Activated T-helper 17 cell treated with anti-CD3 and anti-CD28 coated beads, Interleukin-2, amount 50 U/mL, for 72 hours (primary cell): Measurements from ENCODE around the gene NDUFA13. TPM values are rescaled to one million over a fixed set of nuclear protein-coding genes. Genes with fewer than 3 reads are reported as not detected.

ENCODE experiments used
- ATAC-seq: fragments of 150-1000 bp; cut with Tn5 transposase; replicated peaks from 2 replicates; pipeline ENCODE4 v1.10.0; 2021; ENCODE audit warnings: mild to moderate bottlenecking, moderate library complexity
- H3K27ac Mint-ChIP-seq: one replicate; pipeline ENCODE4 v1.8.0; 2022; ENCODE audit warnings: mixed read lengths
- H3K27me3 Mint-ChIP-seq: one replicate; pipeline ENCODE4 v1.8.0; 2022; ENCODE audit warnings: mixed read lengths
- H3K36me3 Mint-ChIP-seq: one replicate; pipeline ENCODE4 v1.8.0; 2022; ENCODE audit warnings: low read depth, mild to moderate bottlenecking, mixed read lengths
- H3K4me1 Mint-ChIP-seq: one replicate; pipeline ENCODE4 v1.8.0; 2022; ENCODE audit warnings: mixed read lengths
- H3K4me3 Mint-ChIP-seq: one replicate; pipeline ENCODE4 v1.8.0; 2022; ENCODE audit warnings: mild to moderate bottlenecking, mixed read lengths
- H3K9me3 Mint-ChIP-seq: one replicate; pipeline ENCODE4 v1.8.0; 2022; ENCODE audit warnings: mixed read lengths
- total RNA-seq, 2 donors: library from RNA; stranded (reverse); gene quantifications; one replicate each; pipeline ENCODE4 v1.2.3, GENCODE V29; 2022

Gene NDUFA13
- total RNA-seq, 2 donors from 2014 or later, result 276 to 397 TPM

- H3K9me3 Mint-ChIP-seq, result no peaks in the 10 kb centered on the region
- H3K4me1 Mint-ChIP-seq, result peaks cover 7% of the 10 kb centered on the region
- no peak overlapping the region for H3K27ac Mint-ChIP-seq
- H3K36me3 Mint-ChIP-seq, result no peaks in the 10 kb centered on the region
- peak; percentile 89 for ATAC-seq
- H3K4me3 Mint-ChIP-seq, result peak overlapping the region; percentile 65
- H3K27me3 Mint-ChIP-seq, result peaks cover 5% of the 10 kb centered on the region
Measured at GRCh38 chr19:19540715-19541515, 24.9 kb downstream of the NDUFA13 start.

GRCh38 chr19:19541616-19542015 lies 25.6 kb downstream of the NDUFA13 start:
- H3K36me3 Mint-ChIP-seq, result no peaks in the 10 kb centered on the region
- peaks cover 7% of the 10 kb centered on the region for H3K4me1 Mint-ChIP-seq
- no peak for ATAC-seq
- peak overlapping the region; percentile 65 for H3K4me3 Mint-ChIP-seq
- H3K27me3 Mint-ChIP-seq, result peaks cover 5% of the 10 kb centered on the region
- H3K27ac Mint-ChIP-seq, result no peak overlapping the region
- H3K9me3 Mint-ChIP-seq, result no peaks in the 10 kb centered on the region

GRCh38 chr19:19542507-19542906 lies 26.5 kb downstream of the NDUFA13 start:
- Mint-ChIP-seq H3K4me1 (peaks cover 7% of the 10 kb centered on the region), H3K27me3 (peaks cover 5% of the 10 kb centered on the region), H3K36me3 (no peaks in the 10 kb centered on the region), H3K4me3 (no peak overlapping the region), H3K9me3 (no peaks in the 10 kb centered on the region), H3K27ac (no peak overlapping the region)
- no peak for ATAC-seq

DNA sequence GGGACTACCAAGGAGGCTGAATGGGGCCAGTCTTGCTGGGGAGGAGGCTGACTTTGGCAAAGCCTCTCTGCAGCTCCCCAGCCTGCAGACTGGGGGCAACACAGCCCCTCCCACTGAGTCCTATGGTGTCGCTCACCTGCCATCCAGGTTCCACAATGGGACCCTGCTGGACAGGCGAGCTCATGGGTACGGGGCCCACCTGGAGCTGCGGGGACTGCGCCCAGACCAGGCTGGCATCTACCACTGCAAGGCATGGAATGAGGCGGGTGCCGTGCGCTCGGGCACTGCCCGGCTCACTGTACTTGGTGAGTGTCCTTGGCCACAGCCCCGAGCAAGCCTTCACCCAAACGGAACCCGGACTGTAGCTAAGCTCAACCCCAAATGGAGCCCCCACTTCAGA lies 27.1 kb downstream of the NDUFA13 start:
- no peak for ATAC-seq
- H3K4me1 Mint-ChIP-seq, result peaks cover 7% of the 10 kb centered on the region
- H3K9me3 Mint-ChIP-seq, result no peaks in the 10 kb centered on the region
- peaks cover 5% of the 10 kb centered on the region for H3K27me3 Mint-ChIP-seq
- H3K27ac Mint-ChIP-seq, result no peak overlapping the region
- no peak overlapping the region for H3K4me3 Mint-ChIP-seq
- no peaks in the 10 kb centered on the region for H3K36me3 Mint-ChIP-seq

- no peak overlapping the region for H3K27ac Mint-ChIP-seq
- H3K9me3 Mint-ChIP-seq, result no peaks in the 10 kb centered on the region
- H3K4me3 Mint-ChIP-seq, result no peak overlapping the region
- ATAC-seq, result no peak
- H3K36me3 Mint-ChIP-seq, result no peaks in the 10 kb centered on the region
- peaks cover 4% of the 10 kb centered on the region for H3K27me3 Mint-ChIP-seq
- peaks cover 4% of the 10 kb centered on the region for H3K4me1 Mint-ChIP-seq
Measured at GRCh38 chr19:19543640-19544039, 27.6 kb downstream of the NDUFA13 start.

GRCh38 chr19:19544257-19544953 lies 28.4 kb downstream of the NDUFA13 start:
- no peaks in the 10 kb centered on the region for H3K9me3 Mint-ChIP-seq
- no peaks in the 10 kb centered on the region for H3K36me3 Mint-ChIP-seq
- H3K4me1 Mint-ChIP-seq, result no peaks in the 10 kb centered on the region
- no peak for ATAC-seq
- no peak overlapping the region for H3K27ac Mint-ChIP-seq
- no peaks in the 10 kb centered on the region for H3K27me3 Mint-ChIP-seq
- no peak overlapping the region for H3K4me3 Mint-ChIP-seq

- no peaks in the 10 kb centered on the region for H3K4me1 Mint-ChIP-seq
- ATAC-seq, result no peak
- H3K4me3 Mint-ChIP-seq, result no peak overlapping the region
- no peaks in the 10 kb centered on the region for H3K36me3 Mint-ChIP-seq
- H3K27me3 Mint-ChIP-seq, result no peaks in the 10 kb centered on the region
- no peaks in the 10 kb centered on the region for H3K9me3 Mint-ChIP-seq
- H3K27ac Mint-ChIP-seq, result no peak overlapping the region
Measured at GRCh38 chr19:19544954-19545591, 29.0 kb downstream of the NDUFA13 start.

- H3K4me3 Mint-ChIP-seq, result no peak overlapping the region
- no peak for ATAC-seq
- no peak overlapping the region for H3K27ac Mint-ChIP-seq
- H3K4me1 Mint-ChIP-seq, result no peaks in the 10 kb centered on the region
- H3K27me3 Mint-ChIP-seq, result no peaks in the 10 kb centered on the region
- H3K9me3 Mint-ChIP-seq, result no peaks in the 10 kb centered on the region
- no peaks in the 10 kb centered on the region for H3K36me3 Mint-ChIP-seq
Measured at GRCh38 chr19:19545707-19546106, 29.7 kb downstream of the NDUFA13 start.

DNA sequence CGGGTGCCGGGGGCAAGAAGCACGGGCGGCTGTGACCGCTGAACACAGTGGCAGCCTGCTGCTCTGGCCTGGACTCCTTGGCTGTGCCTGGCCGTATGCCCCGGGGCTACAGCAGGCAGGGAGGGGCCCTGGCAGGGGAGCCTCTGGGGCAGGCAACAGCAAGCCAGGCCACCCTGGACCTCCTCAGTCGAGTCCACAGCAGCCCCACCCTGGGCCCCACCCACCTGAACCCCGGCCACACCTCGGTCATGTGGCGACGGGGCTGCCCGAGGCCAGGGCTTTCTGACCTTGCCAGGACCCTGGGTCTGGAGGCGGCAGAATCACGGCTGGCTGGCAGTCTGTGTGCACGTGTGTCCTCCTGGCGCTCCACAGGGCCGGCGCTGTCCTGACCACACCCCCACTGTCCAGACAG lies 30.7 kb downstream of the NDUFA13 start:
- ATAC-seq, result no peak
- H3K4me1 Mint-ChIP-seq, result no peaks in the 10 kb centered on the region

GRCh38 chr19:19547674-19548336 lies 31.8 kb downstream of the NDUFA13 start:
- Mint-ChIP-seq H3K4me3 (no peak overlapping the region), H3K27me3 (no peaks in the 10 kb centered on the region), H3K9me3 (no peaks in the 10 kb centered on the region), H3K27ac (no peak overlapping the region), H3K4me1 (no peaks in the 10 kb centered on the region), H3K36me3 (no peaks in the 10 kb centered on the region)
- ATAC-seq, result no peak

More for the DNA sequence above, 30.7 kb downstream of the NDUFA13 start:
- H3K36me3 Mint-ChIP-seq, result no peaks in the 10 kb centered on the region
- no peak overlapping the region for H3K4me3 Mint-ChIP-seq
- H3K9me3 Mint-ChIP-seq, result no peaks in the 10 kb centered on the region
- H3K27ac Mint-ChIP-seq, result no peak overlapping the region
- no peaks in the 10 kb centered on the region for H3K27me3 Mint-ChIP-seq

DNA sequence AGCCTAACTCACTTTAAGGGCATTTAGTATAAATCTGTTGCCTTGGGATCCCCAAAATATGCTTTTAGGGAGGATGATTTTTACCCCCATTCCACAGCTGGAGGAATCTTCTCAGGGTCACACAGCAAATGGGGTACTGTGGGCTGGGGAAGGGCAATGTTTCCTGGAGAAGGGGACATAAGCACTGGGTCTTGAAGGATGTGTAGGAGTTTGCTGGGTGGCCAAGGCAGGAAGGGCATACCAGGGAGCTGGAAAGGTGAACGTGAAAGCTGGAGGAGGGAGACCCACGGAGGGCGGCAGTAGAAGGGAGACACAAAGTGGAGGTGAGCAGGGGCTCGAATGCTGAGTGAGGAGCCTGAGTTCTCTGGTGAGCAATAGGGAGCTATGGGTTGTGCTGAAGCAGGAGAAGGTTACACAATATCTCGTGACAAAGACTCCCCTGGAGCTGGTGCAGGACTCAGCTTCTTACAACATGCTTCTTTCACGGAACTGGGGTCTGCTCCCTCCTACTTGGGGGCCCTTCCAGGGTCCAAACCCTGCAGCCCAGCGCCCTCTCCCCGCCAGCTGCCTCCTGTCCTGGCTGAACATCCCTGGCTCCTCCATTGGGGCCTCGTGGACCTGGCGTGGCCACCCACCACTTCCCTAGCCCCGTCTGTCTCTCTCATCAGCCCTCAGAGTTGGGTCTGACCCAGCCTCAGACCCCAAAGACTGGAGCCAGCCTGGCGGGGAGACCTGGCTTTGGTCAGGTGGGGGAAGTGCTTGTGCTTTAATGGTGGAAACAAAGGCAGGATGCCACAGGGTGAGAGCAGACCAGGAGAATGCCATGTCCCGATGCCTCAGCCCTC lies 33.1 kb downstream of the NDUFA13 start:
- ATAC-seq, result no peak
- H3K36me3 Mint-ChIP-seq, result no peaks in the 10 kb centered on the region

DNA sequence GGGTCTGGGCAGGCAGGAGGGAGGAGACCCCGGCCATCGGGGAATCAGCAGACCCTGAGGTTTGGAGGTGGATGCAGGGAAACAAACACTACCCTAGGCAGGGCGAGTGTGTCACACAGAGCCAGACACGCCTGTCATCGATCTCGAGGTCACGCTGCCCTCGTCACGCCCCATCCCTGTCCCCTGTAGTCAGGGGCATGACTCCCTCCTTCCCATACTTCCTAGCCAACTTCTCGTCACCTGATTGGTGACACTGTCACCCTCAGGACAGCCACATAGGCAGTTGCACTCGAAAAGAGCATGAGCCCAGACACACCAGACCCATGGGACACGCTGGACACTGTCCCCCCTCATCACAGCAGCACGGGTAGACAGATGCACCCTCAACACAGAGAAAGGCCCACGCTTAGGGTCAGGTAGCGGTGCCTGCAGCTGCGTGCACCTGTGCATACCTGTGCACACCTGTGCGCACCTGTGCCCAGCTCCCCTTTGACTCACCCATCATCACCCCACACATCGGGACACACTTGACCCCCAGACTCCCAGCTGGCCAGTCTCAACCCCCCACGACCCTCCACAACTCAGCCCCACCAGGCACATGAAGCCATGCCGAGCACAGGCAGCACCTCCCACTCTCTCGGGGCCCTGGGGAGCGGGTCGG lies 33.9 kb downstream of the NDUFA13 start:
- Mint-ChIP-seq H3K27ac (no peak overlapping the region), H3K4me1 (peaks cover 5% of the 10 kb centered on the region), H3K27me3 (no peaks in the 10 kb centered on the region), H3K9me3 (no peaks in the 10 kb centered on the region), H3K36me3 (no peaks in the 10 kb centered on the region), H3K4me3 (no peak overlapping the region)
- ATAC-seq, result no peak

More for the DNA sequence above, 33.1 kb downstream of the NDUFA13 start:
- H3K27me3 Mint-ChIP-seq, result no peaks in the 10 kb centered on the region
- H3K4me1 Mint-ChIP-seq, result no peaks in the 10 kb centered on the region
- no peak overlapping the region for H3K27ac Mint-ChIP-seq
- no peak overlapping the region for H3K4me3 Mint-ChIP-seq
- no peaks in the 10 kb centered on the region for H3K9me3 Mint-ChIP-seq

- no peaks in the 10 kb centered on the region for H3K27me3 Mint-ChIP-seq
- H3K4me1 Mint-ChIP-seq, result peaks cover 5% of the 10 kb centered on the region
- no peaks in the 10 kb centered on the region for H3K36me3 Mint-ChIP-seq
- no peak for ATAC-seq
- H3K4me3 Mint-ChIP-seq, result no peak overlapping the region
- H3K27ac Mint-ChIP-seq, result no peak overlapping the region
- H3K9me3 Mint-ChIP-seq, result no peaks in the 10 kb centered on the region
Measured at GRCh38 chr19:19550485-19550929, 34.5 kb downstream of the NDUFA13 start.
